GM21786 (cell line): ENCODE results near the gene TMEM40.
"Not testable (repeated sequence)": the region's sequence is repeated elsewhere in the genome, so short reads cannot be mapped to it uniquely, and the experiment has no call there.

ENCODE experiments used
- ATAC-seq: cut with Tn5 transposase; IDR thresholded peaks from one replicate; pipeline ENCODE4 v1.9.1; 2021; ENCODE audit not compliant: unreplicated experiment

The TMEM40 gene

DNA sequence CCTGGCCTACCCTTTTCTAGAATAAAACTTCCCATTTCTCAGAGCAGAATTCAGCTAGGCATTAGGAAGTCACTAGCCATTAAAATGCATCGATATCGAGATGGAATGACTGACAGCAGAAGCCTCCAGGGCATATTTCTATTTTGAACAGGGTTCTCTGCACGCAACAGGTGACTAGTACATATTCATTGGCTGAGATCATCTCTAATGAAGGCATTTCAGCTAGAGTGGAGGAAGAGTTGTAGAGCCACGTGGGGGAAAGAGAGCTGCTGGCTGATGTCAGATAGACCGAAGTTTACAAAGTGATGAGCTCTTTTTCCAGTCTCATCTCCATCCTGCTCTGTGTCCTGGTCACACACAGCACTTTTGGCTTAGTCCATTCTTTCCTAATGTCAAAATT is 7.5 kb downstream of the TMEM40 start:
- no peak for ATAC-seq

DNA sequence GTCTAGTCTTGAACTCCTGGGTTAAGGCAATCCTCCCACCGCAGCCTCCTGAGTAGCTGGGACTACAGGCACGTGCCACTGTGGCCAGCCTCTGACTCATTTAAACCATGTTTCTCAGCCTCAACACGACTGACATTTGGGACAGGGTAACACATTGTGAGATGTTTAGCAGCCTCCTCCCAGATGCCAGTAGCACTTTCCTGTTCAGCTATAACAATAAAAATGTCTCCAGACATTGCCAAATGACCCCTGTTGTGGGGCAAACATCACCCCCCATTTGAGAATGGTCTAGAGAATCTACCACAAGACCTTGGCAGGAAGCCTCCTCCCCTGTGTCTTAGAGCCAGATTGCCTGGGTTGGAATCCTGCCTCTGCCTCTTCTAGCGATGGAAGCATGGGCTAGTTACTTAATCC is 8.4 kb downstream of the TMEM40 start:
- ATAC-seq = no peak

DNA sequence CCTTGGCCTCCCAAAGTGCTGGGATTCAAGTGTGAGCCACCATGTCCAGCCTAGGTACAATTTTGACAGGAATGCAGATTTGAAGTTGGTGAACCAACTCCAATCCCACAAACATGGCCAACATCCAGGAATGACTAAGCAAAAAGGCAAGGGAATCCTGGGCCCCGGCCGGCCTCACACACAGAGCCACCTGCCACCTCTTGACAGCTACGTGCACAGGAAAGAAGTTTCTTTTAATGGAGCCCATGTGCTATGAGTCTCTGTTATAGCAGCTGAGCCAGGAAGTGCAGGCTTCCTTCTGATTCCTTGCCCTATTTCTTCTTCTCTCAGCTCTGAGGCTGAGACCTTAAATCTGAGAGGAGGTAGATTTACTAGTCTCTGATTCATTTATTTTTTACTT is 8.8 kb downstream of the TMEM40 start:
- ATAC-seq = no peak

DNA sequence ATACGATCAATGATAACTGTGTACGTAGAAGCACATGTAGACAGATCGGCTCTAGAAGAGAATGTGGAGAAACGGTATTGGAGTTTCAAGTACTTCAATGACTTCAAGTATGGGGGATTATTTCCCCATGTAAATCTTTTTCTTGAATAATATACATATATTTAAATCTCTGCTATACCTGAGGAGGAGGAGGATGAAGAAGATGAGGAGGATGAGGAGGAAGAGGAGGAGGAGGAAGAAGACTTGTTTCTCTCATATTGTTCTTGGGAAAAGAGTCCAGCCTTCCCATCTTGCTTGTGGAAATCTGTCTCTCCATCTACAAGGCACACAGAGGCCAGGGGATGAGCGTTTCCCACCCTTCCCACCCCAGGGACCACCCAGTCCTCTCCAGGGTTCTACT is 10.6 kb downstream of the TMEM40 start:
- ATAC-seq = no peak

DNA sequence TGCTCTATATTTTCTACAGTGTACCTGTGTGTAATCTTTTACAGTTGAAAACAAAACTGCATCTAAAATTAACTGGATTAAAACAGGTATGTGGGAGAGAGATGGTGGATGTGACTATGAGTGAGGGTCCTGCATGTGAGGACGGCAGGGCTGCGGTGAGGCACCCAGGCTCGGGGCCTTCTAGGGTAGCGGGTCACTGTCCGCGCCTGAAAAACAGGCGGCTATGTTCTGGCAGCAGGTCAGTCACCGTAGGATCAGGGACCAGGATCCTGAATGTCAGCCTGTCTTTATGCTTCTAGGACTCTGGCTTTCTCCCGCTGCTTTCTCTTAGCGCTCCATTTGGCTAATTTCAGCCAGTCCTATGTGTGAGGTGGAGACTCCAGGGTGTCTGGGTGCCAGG is 12.6 kb downstream of the TMEM40 start:
- no peak for ATAC-seq

DNA sequence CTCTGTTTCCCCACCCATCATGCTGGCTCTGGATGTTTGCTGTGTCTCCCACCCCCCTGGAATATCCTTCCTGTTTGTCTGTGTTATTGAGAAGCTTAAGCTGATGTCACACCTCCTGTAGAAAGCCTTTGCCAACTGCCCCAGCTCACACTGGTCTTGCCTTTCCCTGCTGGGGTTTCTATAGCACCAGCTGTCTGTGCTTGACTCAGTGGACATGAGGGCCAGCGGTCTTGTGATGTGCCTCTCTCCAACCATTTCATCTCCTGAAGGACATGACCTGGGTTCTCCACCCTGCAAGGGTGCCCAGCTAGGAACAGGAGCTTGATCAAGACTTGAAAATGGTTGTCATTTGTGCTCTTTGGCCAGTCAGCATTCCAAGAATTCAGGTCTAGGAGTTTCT is 14.7 kb downstream of the TMEM40 start:
- ATAC-seq = no peak

DNA sequence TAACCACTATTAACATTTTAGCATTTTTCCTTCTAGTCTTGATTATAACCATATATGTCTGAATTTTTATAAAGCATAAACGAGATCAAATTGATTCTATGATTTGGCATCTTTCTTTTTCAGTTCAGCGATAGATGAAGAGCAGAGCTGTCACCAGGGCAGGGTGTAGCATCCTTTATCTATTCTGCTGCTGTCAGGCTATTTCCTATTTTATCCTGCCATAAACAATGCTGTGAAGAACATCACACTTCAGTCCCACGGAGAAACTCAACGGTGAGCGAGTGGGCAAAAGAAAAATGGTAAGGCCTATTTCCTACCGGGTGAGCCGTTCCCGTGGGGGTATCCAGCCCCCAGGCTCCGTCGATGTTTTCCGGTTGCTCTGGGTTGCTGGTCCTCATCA is 15.5 kb downstream of the TMEM40 start:
- no peak for ATAC-seq

DNA sequence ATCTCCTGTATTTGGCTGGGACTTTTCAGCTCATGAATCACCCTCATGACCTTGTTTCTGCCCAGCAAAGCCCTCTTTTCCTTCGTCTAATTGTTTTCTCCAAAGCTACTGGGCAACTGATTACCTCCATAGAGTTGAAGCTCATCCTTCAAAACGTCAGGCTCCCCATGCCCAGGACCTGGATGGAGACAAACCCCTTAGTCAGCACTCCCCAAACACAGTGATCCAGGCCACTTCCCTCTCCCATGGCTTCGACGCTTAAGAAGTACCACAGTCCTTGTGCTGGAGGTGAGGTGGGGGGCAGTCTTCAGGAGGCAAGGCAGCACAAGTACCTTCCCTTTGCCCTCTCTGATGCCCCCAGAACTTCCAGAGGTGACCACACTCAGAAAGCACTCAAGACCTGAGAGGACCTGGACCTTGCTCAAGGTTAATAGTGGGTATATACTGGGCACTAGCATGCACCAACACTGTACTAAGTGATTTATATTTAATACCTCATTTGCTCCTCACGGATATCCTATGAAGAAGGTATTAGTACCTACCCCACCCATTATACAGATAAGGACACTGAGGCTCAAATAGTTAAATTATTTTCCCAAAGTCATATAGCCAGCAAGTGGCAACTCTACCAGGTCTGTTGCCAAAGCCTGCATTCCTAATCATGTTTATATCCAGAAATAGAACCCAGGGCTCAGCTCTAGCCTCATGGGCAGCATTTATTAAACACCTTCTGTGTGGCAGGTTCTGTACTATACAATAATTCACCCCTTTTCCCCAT is 16.5 kb downstream of the TMEM40 start:
- no peak for ATAC-seq

DNA sequence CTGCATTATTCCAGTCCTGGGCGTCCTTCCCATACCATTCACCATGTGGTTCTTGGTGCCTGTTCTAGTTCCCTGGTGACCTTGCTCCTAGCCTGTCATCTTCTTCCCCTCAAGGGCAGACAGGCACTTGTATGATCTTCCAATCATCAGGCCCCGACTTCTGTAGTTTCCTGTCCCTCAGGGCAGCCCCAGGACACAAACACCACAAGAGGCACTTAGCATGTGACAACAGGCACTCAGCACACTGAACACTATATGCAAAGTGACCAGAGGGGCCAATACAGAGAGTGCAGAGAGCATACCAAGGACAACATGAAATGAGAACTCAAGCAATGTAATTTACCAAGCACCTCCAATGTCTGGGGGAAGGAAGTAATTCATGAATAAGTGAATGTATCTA is 17.9 kb downstream of the TMEM40 start:
- no peak for ATAC-seq

DNA sequence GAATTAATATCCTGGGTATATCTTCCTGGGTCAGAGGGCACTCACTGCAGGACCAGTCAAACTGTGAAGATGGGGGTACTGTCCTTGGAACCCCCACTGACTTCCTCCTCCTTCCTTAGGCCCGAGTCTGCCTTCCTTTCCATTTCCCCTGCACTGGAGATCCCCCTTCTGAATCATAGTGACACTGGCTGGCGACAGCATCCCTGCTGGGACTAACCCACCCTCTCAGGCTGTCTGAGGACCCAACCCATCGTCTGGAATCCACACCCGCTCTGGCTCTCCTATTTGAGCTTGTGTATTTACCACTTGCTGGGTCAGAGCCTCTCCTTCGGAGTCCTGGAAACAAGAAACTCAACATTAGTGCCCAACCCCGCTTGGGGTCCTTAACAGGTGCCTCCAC is 21.2 kb downstream of the TMEM40 start:
- ATAC-seq = no peak

DNA sequence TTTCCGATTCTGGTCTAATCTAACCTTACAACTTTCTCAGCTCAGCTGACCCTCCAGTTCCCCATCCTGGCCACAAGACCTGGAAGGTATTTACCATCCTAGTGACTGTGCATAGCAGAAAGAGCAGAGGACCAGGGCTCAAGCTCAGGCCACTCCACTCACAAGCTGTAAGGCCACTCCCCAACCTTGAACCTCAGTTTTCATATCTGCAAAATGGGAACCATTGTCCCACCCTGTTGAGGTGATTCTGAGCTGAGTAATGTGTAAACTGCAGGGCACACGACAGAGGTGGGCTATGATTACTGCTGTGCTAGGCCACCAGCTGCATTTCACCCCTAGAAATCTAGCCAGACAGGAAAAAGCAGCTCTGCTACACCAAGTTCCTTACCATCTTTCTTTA is 21.7 kb downstream of the TMEM40 start:
- no peak for ATAC-seq

DNA sequence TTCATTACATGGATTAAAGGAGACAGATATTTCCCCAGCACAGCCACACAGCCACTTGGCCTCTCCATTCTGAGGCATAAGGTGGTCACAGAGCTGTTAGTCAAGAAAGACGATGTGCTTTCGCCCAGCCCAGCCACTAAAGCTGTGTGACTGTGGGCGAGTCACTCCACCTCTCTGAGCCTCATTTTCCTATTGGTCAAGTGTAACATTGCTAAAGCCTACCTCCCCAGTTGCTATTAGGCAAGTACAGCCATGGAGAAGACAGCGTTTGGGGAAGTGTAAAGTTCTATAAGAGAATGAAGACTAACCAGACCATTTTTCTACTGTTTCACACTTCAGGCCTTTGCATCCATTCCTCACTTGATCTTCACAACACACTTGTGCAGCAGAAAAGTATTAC is 24.1 kb downstream of the TMEM40 start:
- ATAC-seq = no peak

DNA sequence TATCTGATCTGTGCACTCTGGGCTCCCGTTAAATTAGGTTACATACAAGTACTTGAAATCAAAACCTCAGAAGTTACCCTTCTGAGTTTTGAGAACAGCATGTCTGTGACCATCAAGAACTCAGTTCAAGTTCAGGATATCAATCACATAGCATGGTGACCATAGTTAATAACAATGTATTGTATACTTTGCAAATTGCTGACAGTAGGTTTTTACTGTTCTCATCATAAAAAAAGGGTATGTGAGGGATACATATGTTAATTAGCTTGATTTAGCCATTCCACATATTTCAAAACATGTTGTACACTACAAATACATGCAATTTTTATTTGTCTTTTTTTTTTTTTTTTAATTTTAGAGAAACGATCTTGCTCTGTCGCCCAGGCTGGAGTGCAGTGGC is 25.5 kb downstream of the TMEM40 start:
- ATAC-seq = no peak

DNA sequence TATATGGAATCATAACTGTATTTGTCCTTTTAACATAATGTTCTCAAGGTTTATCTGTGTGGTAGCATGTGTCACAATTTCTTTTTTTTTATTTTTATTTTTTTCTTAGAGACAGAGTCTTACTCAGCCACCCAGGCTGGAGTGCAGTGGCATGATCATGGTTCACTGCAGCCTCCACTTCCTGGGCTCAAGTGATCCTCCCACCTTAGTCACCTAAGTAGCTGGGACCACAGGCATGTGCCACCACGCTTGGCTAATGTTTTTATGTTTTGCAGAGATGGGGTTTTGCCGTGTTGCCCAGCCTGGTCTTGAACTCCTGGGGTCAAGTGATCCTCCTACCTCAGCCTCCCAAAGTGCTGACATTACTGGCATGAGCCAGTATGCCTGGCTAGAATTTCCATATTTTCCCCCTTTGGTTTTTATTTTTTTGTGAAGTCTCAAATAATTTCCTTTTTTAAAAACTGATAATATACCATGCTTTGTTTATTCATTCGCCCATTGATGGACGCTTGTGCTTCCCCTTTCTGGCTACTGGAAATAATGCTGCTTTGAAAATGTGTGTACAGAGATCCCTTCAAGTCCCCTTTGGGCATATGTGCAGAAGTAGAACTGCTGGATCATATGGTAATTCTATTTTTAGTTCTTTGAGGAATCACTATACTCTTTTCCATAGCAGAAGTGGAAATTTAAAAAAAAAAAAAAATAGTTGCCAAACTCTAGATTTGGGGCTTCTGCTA is 28.4 kb downstream of the TMEM40 start:
- ATAC-seq = no peak

DNA sequence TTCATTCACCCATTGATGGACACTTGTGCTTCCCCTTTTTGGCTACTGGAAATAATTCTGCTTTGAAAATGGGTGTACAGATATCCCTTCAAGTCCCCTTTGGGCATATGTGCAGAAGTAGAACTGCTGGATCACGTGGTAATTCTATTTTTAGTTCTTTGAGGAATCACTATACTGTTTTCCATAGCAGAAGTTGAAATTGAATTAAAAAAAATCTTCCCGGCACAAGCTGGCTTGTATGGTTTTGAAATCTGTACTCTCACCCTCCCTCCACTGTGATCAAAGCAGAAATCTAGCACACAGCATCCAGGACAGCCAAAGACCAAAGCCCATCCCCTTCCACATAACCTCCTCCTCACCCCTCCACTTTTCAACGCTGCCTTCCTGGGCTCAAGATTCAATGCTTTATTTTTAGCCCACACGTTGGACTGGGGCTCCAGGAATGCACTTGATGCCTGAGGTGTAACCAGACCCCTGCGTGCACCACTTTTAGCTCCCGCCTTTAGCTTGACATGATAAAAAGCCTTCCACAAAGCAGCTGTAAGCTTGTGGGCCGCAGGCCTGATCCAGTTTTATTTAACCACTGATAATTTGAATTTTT is 29.9 kb downstream of the TMEM40 start:
- ATAC-seq = no peak

DNA sequence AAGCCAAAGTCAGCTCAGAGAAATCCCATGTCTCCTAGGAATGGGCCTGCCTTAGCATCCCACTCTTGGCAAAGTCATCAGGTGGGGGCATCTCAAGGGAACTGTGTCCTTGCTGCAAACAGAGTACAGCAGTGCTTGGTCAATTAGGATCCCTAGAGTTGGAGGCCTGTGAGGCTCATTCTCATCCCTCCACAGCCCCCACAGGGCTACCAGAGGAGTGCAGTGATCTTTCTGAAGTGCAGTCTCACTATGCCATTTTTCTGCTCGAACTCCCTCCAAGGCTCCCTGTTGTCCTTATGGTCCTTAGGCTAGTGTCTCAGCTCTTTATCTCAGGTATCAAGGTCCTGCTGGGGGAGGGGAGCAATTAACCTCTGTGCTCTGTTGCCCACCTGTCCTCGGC is 31.1 kb downstream of the TMEM40 start:
- ATAC-seq = no peak

DNA sequence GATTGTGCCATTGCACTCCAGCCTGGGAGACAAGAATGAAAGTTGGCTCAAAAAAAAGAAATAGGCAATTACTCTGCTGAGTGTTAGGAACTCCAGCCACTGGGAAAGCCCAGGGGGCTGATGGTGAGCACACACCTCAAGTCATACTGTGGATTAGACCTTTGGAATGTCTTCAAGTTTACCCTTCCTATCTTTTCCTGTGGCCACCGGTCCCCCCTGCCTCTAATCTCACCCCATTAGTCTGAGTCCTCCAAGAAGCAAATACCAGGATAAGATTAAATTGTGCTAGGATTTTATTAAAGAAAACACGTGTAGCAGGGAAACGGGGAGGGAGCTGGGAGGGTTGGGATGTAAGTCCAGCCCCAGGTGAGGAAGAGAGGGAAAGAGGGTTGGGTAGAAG is 31.6 kb downstream of the TMEM40 start:
- ATAC-seq = no peak

DNA sequence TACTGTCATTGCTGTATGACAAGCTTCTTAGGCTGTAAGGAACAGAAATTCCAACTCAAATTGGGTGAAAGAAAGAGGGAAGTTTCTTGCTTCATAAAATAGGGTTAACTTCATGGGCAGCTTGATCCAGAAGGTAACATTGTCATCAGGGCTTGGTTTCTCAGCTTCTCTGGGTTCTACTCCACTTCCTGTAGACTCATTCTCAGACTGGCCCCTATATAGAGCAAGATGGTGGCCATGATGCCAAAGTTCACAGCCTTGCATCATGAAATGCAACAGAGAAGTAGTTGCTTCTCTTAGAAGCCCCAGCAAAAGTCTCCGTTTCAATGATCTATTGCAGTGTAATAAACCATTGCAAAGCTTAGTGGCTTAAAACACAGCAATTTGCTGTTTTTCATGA is 33.6 kb downstream of the TMEM40 start:
- ATAC-seq = no peak

DNA sequence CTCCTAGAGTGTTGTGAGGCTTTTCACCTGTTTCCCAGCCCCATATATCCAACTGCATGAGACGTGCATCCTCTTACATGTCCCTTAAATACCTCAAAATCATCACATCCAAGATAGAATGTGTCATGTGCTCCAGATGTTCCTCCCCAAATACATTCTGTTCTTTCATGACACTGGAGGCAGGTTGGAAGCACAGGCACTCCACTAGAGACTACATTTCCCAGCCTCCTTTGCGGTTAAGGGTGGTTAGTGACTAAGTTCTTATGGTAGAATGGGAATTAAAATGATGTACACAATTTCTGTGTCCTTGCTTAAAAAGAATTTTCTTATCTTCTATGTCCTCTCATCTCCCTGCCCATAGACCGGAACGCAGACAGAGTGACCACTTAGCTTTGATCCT is 34.3 kb downstream of the TMEM40 start:
- ATAC-seq = no peak

DNA sequence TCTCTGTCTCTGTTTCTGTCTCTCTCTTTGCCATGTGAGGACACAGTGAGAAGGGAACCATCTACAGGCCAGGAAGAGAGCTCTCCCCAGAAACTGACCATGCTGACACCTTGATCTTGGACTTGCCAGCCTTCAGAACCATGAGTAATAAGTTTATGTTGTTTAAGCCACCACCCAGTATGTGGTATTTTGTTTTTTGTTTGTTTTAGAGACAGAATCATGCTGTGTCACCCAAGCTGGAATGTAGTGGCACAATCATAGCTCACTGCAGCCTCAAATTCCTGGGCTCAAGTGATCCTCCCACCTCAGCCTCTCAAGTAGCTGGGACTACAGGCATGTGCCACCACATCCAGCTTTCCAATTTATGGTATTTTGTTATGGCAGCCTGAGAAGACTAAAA is 35.7 kb downstream of the TMEM40 start:
- not testable (repeated sequence) for ATAC-seq

DNA sequence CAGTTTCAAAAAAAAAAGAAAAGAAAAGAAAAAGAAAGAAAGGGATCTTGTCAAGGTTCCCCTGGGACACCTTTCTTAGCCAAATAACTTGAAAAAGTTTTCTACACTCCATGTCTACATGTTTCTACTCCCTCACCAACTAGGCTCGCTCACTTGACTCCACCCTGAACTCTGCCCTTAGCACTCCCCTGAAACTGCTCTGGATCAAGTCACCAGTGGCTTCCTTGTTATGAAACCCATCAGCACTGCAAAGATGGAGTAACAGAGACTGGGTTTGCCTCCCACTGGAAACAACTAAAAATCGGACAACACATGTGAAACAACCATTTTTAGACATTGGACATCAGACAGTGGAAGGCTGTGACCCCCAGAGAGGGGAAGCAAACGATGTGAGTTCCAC is 36.8 kb downstream of the TMEM40 start:
- ATAC-seq = no peak
